IMR-90 (cell line): ENCODE measurements around the gene RRP1B.

Experiments used
- CTCF ChIP-seq: conservative IDR thresholded peaks from 2 replicates; pipeline ENCODE4 v1.5.1; 2012; ENCODE audit warnings: mild to moderate bottlenecking, low read depth, low read length, improper control_type of control experiment
- FOS ChIP-seq: fragments of 150-350 bp; IDR thresholded peaks from 2 replicates; pipeline ENCODE4 v1.6.1; 2016; ENCODE audit warnings: low read depth, low read length
- MAFK ChIP-seq: IDR thresholded peaks from 2 replicates; pipeline ENCODE4 v1.6.1; 2012; ENCODE audit warnings: low read depth, low read length, improper control_type of control experiment
- MAZ ChIP-seq: IDR thresholded peaks from 2 replicates; pipeline ENCODE4 v1.6.1; 2012; ENCODE audit warnings: low read depth, mild to moderate bottlenecking, low read length, improper control_type of control experiment, moderate library complexity, borderline replicate concordance
- NFE2L2 ChIP-seq: fragments of 150-350 bp; IDR thresholded peaks from 2 replicates; pipeline ENCODE4 v1.6.1; 2016; ENCODE audit warnings: low read depth, mild to moderate bottlenecking, low read length
- POLR2A ChIP-seq: IDR thresholded peaks from 2 replicates; pipeline ENCODE4 v1.6.1; 2012; ENCODE audit warnings: mild to moderate bottlenecking, low read depth, low read length
- RAD21 ChIP-seq: IDR thresholded peaks from 2 replicates; pipeline ENCODE4 v1.6.1; 2012; ENCODE audit warnings: low read length, improper control_type of control experiment
- USF2 ChIP-seq: fragments of 150-350 bp; IDR thresholded peaks from 2 replicates; pipeline ENCODE4 v1.6.1; 2017; ENCODE audit warnings: mild to moderate bottlenecking, antibody characterized with exemption, low read length, low read depth

DNA sequence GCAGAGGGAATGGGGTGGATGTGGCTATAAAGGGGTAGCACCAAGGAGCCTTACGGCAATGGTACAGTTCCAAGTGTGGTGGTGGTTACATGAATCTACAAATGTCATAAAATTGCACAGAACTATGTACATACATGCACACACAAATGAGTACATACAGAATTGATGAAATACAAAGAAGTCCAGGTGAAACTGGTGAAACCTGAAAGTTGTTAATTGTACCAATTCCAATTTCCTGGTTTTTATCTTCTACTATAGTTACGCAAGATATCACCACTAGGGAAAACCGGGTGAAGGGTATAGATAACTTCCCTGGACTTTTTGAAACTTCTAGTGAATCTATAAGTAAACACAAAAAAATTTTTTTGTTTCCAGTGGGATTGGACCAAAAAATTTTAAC lies 19.0 kb upstream of the RRP1B start:
- TF ChIP-seq USF2 (no peak), RAD21 (no peak), CTCF (no peak), NFE2L2 (no peak), POLR2A (no peak), MAZ (no peak), MAFK (no peak), FOS (no peak)
